HG02852 (cell line): ENCODE measurements around the gene GMIP.

Experiments used
- ATAC-seq: cut with Tn5 transposase; IDR thresholded peaks from one replicate; pipeline ENCODE4 v1.9.1; 2021; ENCODE audit warnings: mild to moderate bottlenecking, moderate library complexity; ENCODE audit not compliant: unreplicated experiment

GMIP gene

GRCh38 chr19:19636573-19637185 lies 6.8 kb downstream of the GMIP start:
- no peak for ATAC-seq

- no peak for ATAC-seq
These were observed 8.1 kb downstream of the GMIP start for GRCh38 chr19:19635313-19635702.

- no peak for ATAC-seq
These were observed 8.7 kb downstream of the GMIP start for GRCh38 chr19:19634516-19635312.

- no peak for ATAC-seq
These were observed 9.5 kb downstream of the GMIP start for GRCh38 chr19:19633711-19634515.

DNA sequence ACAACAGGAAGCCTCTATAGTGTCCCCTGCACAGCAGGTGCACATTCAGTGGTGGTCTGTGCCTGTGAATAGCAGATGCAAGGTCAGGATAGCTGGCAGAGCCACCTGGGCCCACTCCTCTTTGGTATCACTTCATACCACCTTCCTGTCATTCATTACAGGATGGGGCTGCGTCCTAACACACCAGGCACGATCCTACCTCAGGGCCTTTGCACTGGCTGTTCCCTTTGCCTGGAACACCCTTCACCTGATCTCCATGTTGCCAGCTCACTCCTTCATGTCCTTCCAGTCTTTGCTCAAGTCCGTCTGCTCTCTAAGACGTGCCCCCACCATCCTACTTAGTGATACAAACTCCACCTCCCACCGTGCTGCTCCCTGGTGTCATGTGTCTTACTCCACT lies 10.8 kb downstream of the GMIP start:
- no peak for ATAC-seq

- ATAC-seq: no peak
These were observed 12.1 kb downstream of the GMIP start for GRCh38 chr19:19631346-19631745.

DNA sequence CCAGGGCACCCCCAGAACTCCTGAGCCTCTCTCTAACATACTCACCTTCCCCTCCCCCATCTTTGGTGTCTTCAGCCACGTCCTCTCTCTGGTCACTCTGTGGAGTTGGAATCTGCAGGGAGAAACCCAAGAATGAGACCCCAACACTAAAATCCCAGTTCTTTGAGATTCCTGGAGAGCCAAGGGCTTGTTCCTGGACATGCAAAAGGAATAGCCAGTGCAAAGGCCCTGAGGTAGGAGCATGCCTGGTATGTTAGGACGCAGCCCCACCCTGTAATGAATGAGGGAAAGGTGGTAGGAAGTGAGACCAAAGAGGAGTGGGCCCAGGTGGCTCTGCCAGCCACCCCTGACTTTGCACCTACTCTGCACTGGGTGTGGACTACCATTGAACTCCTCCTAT lies 13.0 kb downstream of the GMIP start:
- no peak for ATAC-seq

DNA sequence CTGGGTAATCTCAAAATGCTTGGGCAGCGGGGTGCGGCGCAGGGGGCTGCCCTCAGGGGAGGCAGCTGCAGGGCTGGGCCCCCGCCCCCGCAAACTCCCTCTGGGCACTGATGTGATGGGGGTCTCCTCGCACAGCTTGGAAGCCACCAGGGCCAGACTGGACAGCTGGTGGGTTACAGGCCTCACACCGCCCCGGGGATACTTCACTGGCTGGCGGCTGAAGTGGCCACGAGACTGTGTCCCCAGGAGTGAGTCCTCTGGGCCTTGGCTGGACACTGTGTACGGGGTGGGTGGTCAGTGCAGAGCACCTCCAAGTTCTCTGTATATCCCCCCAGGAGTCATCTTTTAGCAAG lies 13.4 kb downstream of the GMIP start:
- ATAC-seq: no peak

GRCh38 chr19:19628501-19629134 lies 14.8 kb downstream of the GMIP start:
- ATAC-seq: peak; percentile 7

- ATAC-seq: peak; percentile 60
These were observed 15.6 kb downstream of the GMIP start, which contains the start of gene LPAR2 for GRCh38 chr19:19627621-19628500. LPAR2 (minus strand) TSS chr19:19628220; CDS start chr19:19627275, 945 bp downstream.

- no peak for ATAC-seq
These were observed 16.7 kb downstream of the GMIP start for GRCh38 chr19:19626516-19627472.

DNA sequence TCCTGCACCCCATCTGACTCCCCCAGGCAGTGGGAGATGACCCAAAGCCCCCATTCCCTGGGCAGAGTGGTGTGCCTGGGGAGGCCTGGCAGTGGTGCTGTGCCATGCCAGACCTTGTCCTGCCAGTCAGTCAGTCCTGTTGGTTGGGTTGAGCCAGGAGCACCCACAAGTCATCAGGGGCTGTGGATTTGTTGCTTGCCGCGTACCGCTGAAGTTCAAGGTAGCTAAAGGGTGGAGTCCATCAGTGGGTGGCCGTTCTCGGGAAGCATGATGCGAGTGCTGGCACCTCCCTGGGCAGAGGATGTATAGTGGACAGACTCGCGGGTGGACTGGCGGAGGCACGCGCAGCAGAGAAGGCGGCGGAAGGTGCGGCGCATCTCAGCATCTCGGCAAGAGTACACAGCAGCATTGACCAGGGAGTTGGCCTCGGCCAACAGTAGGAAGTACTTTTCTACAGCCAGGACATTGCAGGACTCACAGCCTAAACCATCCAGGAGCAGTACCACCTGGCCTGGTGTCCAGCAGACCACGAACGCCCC lies 19.4 kb downstream of the GMIP start:
- no peak for ATAC-seq

GRCh38 chr19:19623383-19623782 lies 20.1 kb downstream of the GMIP start:
- ATAC-seq: no peak

GRCh38 chr19:19619849-19620210 lies 23.6 kb downstream of the GMIP start:
- ATAC-seq: no peak

DNA sequence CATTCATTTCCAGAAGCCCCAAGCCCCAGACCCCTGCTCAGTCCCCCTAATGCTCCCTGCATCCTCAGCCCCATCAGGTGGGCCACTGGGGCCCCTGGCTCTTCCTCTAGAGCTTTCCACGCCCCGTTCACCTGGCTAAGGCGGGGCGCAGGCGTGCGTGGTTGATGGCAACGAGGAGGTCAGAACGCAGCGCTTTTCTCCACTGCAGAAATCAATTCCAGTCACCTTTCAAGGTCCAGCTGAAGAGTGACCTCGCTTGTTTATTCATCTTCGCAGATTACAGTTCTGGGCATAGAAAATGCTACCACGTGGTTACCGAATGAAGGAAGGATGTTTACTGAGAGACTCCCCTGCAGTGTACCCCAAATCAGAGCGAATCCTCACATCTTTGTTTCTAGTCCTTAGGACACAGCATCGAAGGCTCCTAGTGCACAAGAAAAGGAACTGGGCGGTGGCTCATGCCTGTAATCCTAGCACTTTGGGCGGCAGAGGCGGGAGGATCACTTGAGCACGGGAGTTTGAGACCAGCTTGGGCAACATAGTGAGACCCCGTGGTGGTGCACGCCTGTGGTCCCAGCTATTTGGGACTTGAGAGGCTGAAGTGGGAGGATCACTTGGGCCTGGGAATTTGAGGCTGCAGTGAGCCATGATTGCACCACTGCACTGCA lies 24.1 kb downstream of the GMIP start:
- no peak for ATAC-seq

- ATAC-seq: peak; percentile 96
These were observed 25.0 kb downstream of the GMIP start, which contains the start of gene PBX4 for GRCh38 chr19:19618219-19619051. PBX4 (minus strand) TSS chr19:19618687; CDS start chr19:19618629, 58 bp downstream.

DNA sequence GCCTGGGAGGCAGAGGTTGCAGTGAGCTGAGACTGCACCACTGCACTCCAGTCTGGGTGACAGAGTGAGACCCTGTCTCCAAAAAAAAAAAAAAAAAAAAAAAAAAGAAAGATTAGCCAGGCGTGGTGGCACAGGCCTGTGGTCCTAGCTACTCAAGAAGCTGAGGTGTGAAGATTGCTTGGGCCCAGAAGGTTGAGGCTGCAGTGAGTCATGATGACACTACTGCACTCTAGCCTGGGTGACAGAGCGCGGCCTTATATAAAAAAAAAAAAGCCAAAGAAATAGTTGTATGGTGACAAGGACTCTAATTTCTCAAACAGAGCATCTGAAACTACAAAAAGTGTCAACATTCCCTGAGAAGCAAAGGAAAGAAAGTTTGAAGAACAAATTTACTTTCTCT lies 28.4 kb downstream of the GMIP start:
- ATAC-seq: no peak
